Keratinocyte (primary cell): ENCODE data around the gene CHCHD6. TPM values are rescaled to one million over a fixed set of nuclear protein-coding genes. Genes with fewer than 3 reads are reported as not detected.

Experiments used
- DNase-seq: peaks from one replicate; pipeline ENCODE4 v3.0.0-alpha.2; 2011; ENCODE audit warnings: low read depth, missing footprints, low spot score
- FAIRE-seq: peaks from 2 replicates; lab custom pipeline; 2011; peaks lifted over from hg19 to GRCh38; lab: Jason Lieb, UNC
- H2AFZ ChIP-seq: 2 replicates; pipeline ENCODE4 v1.6.0; 2012; ENCODE audit warnings: low read length, control low read depth, inconsistent platforms; ENCODE audit not compliant: control insufficient read depth
- H3K27ac ChIP-seq: 2 replicates; pipeline ENCODE4 v1.5.1; 2011; ENCODE audit warnings: low read length; ENCODE audit not compliant: control insufficient read depth, insufficient read depth
- H3K27me3 ChIP-seq: 3 replicates; pipeline ENCODE4 v1.6.0; 2011; ENCODE audit warnings: low read length; ENCODE audit not compliant: control insufficient read depth, insufficient read depth; ENCODE audit errors: extremely low read depth
- H3K36me3 ChIP-seq, 2 experiments: 2 replicates in 1 of 2; 3 replicates in 1 of 2; pipeline ENCODE4 v1.5.1; 2011; ENCODE audit warnings: low read length in 2 of 2, mild to moderate bottlenecking in 1 of 2; ENCODE audit not compliant: control insufficient read depth in 2 of 2, insufficient read depth in 2 of 2; ENCODE audit errors: extremely low read depth in 1 of 2
- H3K4me1 ChIP-seq: 3 replicates; pipeline ENCODE4 v1.5.1; 2011; ENCODE audit warnings: low read length; ENCODE audit not compliant: control insufficient read depth, insufficient read depth; ENCODE audit errors: extremely low read depth
- H3K4me2 ChIP-seq: 3 replicates; pipeline ENCODE4 v1.6.0; 2011; ENCODE audit warnings: low read depth, low read length; ENCODE audit not compliant: control insufficient read depth, insufficient read depth; ENCODE audit errors: extremely low read depth
- H3K4me3 ChIP-seq, 3 experiments: fragments of 200-600 bp in 1 of 3; sonication (generic) in 1 of 3; 2 replicates in 2 of 3; 3 replicates in 1 of 3; pipeline ENCODE4 v1.5.1; 2011 to 2016; ENCODE audit warnings: low read length in 3 of 3, mild to moderate bottlenecking in 3 of 3, control low read depth in 2 of 3, inconsistent platforms in 1 of 3, low read depth in 1 of 3, mixed read lengths in 1 of 3, mixed run types in 1 of 3, moderate library complexity in 1 of 3; ENCODE audit not compliant: control insufficient read depth in 2 of 3, insufficient read depth in 2 of 3; ENCODE audit errors: extremely low read depth in 1 of 3
- H3K79me2 ChIP-seq: 2 replicates; pipeline ENCODE4 v1.6.0; 2012; ENCODE audit warnings: low read length; ENCODE audit not compliant: control insufficient read depth, insufficient read depth
- H3K9ac ChIP-seq: 3 replicates; pipeline ENCODE4 v1.6.0; 2011; ENCODE audit warnings: low read length; ENCODE audit not compliant: control insufficient read depth, insufficient read depth; ENCODE audit errors: extremely low read depth
- H3K9me1 ChIP-seq: 3 replicates; pipeline ENCODE4 v1.6.0; 2011; ENCODE audit warnings: low read length; ENCODE audit not compliant: control insufficient read depth, insufficient read depth; ENCODE audit errors: extremely low read depth
- H3K9me3 ChIP-seq: 2 replicates; pipeline ENCODE4 v1.5.1; 2012; ENCODE audit warnings: low read depth, low read length; ENCODE audit not compliant: control insufficient read depth
- H4K20me1 ChIP-seq: 3 replicates; pipeline ENCODE4 v1.6.0; 2011; ENCODE audit warnings: low read length; ENCODE audit not compliant: control insufficient read depth, insufficient read depth; ENCODE audit errors: extremely low read depth
- CTCF ChIP-seq, 3 experiments: IDR thresholded peaks in 1 of 3; conservative IDR thresholded peaks in 1 of 3; optimal IDR thresholded peaks in 1 of 3; 2 replicates in 2 of 3; 3 replicates in 1 of 3; pipeline versions ENCODE3 to v1.5.1; 2011; ENCODE audit warnings: low read length in 3 of 3, mild to moderate bottlenecking in 3 of 3, moderate library complexity in 2 of 3, control low read depth in 1 of 3, inconsistent platforms in 1 of 3; ENCODE audit not compliant: insufficient read depth in 2 of 3; ENCODE audit errors: extremely low read depth in 1 of 3
- EZH2 ChIP-seq: IDR thresholded peaks from one replicate; pipeline ENCODE4 v1.6.1; 2012; ENCODE audit warnings: inconsistent platforms, mild to moderate bottlenecking, low read length, moderate library complexity
- dilution Hi-C: fragments of 300-500 bp; cut with MboI; formaldehyde crosslinking; loops from one replicate; pipeline ENCODE4 v1.7.0; 2020; ENCODE audit warnings: low sequenced_read_pairs; ENCODE audit not compliant: extremely low pct_ligation_motif_present
- polyA plus RNA-seq, 5 experiments: library from polyadenylated mRNA; depleted of rRNA in 3 of 5; stranded (reverse) in 3 of 5; stranded (forward) in 1 of 5; unstranded in 1 of 5; fragments of >200 nt; gene quantifications; 1 replicate in 1 of 5; 2 replicates in 3 of 5; 3 replicates in 1 of 5; pipeline versions ENCODE4 v1.2.1 to v1.2.3, GENCODE V29; 2011 to 2012; ENCODE audit warnings: missing spikeins in 2 of 5, low read depth in 1 of 5, low replicate concordance in 1 of 5

CHCHD6 gene
- polyA plus RNA-seq, 1 donor (not counting 4 experiments of a cell fraction or from before 2014, with no cell fraction given) = 21.7 TPM

- Histone ChIP-seq H3K9me3 (no peaks in the 10 kb centered on the region), H3K27ac (no peak overlapping the region), H3K36me3 (peaks cover 25 to 47% of the 10 kb centered on the region in 2 experiments), H3K9ac (no peak overlapping the region), H3K4me2 (no peak overlapping the region), H4K20me1 (peaks cover 61% of the 10 kb centered on the region), H3K4me1 (peaks cover 11% of the 10 kb centered on the region), H3K27me3 (no peaks in the 10 kb centered on the region), H3K79me2 (peaks cover 100% of the 10 kb centered on the region), H3K4me3 (no peak overlapping the region), H3K9me1 (no peaks in the 10 kb centered on the region), H2AFZ (no peak overlapping the region)
- DNase-seq = no peak
- TF ChIP-seq EZH2 (no peak), CTCF (optimal IDR thresholded peaks at IDR 0.05 in 1 of 3, IDR thresholded peaks at IDR 0.05 in 1 of 3, conservative IDR thresholded peaks at IDR 0.05 in 1 of 3; ENCODE audit: extremely low read depth in 1 of 3, insufficient read depth in 2 of 3, low read length in 3 of 3) (no peak)
- FAIRE-seq = no peak
- dilution Hi-C loops = no loop called here
These were observed 286.1 kb downstream of the CHCHD6 start for GRCh38 chr3:126990024-126990700.

- DNase-seq (no peak), FAIRE-seq (no peak)
- Histone ChIP-seq H3K9me3 (no peaks in the 10 kb centered on the region), H3K36me3 (peaks cover 27 to 54% of the 10 kb centered on the region in 2 experiments), H3K4me1 (peaks cover 5% of the 10 kb centered on the region), H2AFZ (no peak overlapping the region), H3K79me2 (peaks cover 100% of the 10 kb centered on the region), H3K4me2 (no peak overlapping the region), H3K4me3 (no peak overlapping the region), H3K9me1 (no peaks in the 10 kb centered on the region), H3K9ac (no peak overlapping the region), H4K20me1 (peaks cover 58% of the 10 kb centered on the region), H3K27me3 (no peaks in the 10 kb centered on the region), H3K27ac (no peak overlapping the region)
- TF ChIP-seq EZH2 = no peak
- dilution Hi-C loops = no loop called here
These were observed 286.9 kb downstream of the CHCHD6 start for GRCh38 chr3:126990890-126991289.
